Esophagus squamous epithelium (tissue), 5 donors: ENCODE measurements around the gene CST9L. TPM values are rescaled to one million over a fixed set of nuclear protein-coding genes. Genes with fewer than 3 reads are reported as not detected.
"Not testable (repeated sequence)": the region's sequence is repeated elsewhere in the genome, so short reads cannot be mapped to it uniquely, and the experiment has no call there.

Experiments
- DNase-seq: peaks from one replicate; lab custom pipeline; 2025; lab: John Stamatoyannopoulos, UW
- H3K27ac ChIP-seq, 4 donors: fragments of 200-600 bp; sonication (generic); one replicate each; pipeline ENCODE4 v1.5.1; 2016 to 2019; ENCODE audit warnings: mild to moderate bottlenecking in 1 of 4
- H3K27me3 ChIP-seq, 4 donors: fragments of 200-600 bp; sonication (generic); 1 replicate in 3 of 4; 2 replicates in 1 of 4; pipeline versions ENCODE4 v1.5.1 to v1.6.0; 2017 to 2021; ENCODE audit warnings: antibody characterized with exemption in 1 of 4
- H3K36me3 ChIP-seq, 3 donors: fragments of 200-600 bp; sonication (generic); one replicate each; pipeline ENCODE4 v1.5.1; 2016 to 2019
- H3K4me1 ChIP-seq, 3 donors: fragments of 200-600 bp; sonication (generic); one replicate each; pipeline ENCODE4 v1.5.1; 2017 to 2019
- H3K4me3 ChIP-seq, 4 donors: fragments of 200-600 bp; sonication (generic); 1 replicate in 3 of 4; 2 replicates in 1 of 4; pipeline ENCODE4 v1.5.1; 2016 to 2019; ENCODE audit warnings: mild to moderate bottlenecking in 2 of 4, moderate library complexity in 1 of 4
- H3K9me3 ChIP-seq, 3 donors: fragments of 200-600 bp; sonication (generic); one replicate each; pipeline ENCODE4 v1.5.1; 2016 to 2019
- CTCF ChIP-seq, 6 experiments: fragments of 450-650 bp in 4 of 6; fragments of 200-600 bp in 2 of 6; sonication (generic) in 2 of 6; IDR thresholded peaks; one replicate each; pipeline ENCODE4 v1.5.1; 2016 to 2019; ENCODE audit warnings: antibody characterized with exemption in 6 of 6, mild to moderate bottlenecking in 4 of 6, moderate library complexity in 4 of 6
- POLR2A ChIP-seq, 4 donors: fragments of 450-650 bp; IDR thresholded peaks; one replicate each; pipeline ENCODE4 v1.6.1; 2017; ENCODE audit warnings: antibody characterized with exemption in 4 of 4, mild to moderate bottlenecking in 4 of 4, moderate library complexity in 3 of 4
- WGBS, 2 donors: methylation state at CpG; one replicate each; pipeline ENCODE4 v1.1.5; 2018; 5-methylcytosine and 5-hydroxymethylcytosine counted together
- intact Hi-C: fragments of 100-400 bp; cut with DNase I; formaldehyde crosslinking; loops from one replicate; pipeline ENCODE4 v1.15.0; 2022
- total RNA-seq, 4 donors: library from RNA; depleted of rRNA; stranded (reverse); fragments of >200 nt; gene quantifications; one replicate each; pipeline ENCODE4 v1.1.0, GENCODE V29; 2016
- donor health status: DM: yes; HTN: yes; CAD: no.

Gene CST9L
- total RNA-seq, 4 donors from 2014 or later: not detected

GRCh38 chr20:23583526-23583925 lies 15.2 kb upstream of the CST9L start:
- H3K4me1 ChIP-seq: peaks cover under 1 to 63% (median 3%) of the 10 kb centered on the region in 3 donors
- no peaks in the 10 kb centered on the region for H3K9me3 ChIP-seq
- DNase-seq: no peak
- peak overlapping the region in 1 of 4 donors; percentile 21 for H3K27ac ChIP-seq
- TF ChIP-seq POLR2A (IDR thresholded peaks at IDR 0.05) (no peak), CTCF (IDR thresholded peaks at IDR 0.05) (no peak)
- no peak overlapping the region for H3K4me3 ChIP-seq
- intact Hi-C loops: no loop called here
- H3K36me3 ChIP-seq: no peaks in the 10 kb centered on the region
- H3K27me3 ChIP-seq: no peaks in the 10 kb centered on the region

- Histone ChIP-seq H3K27me3 (no peaks in the 10 kb centered on the region), H3K36me3 (no peaks in the 10 kb centered on the region), H3K9me3 (no peaks in the 10 kb centered on the region), H3K27ac (peak overlapping the region in 3 of 4 donors; percentile 25 to 68 (median 63)), H3K4me3 (no peak overlapping the region), H3K4me1 (peaks cover 0 to 54% (median 3%) of the 10 kb centered on the region in 3 donors)
- DNase-seq: no peak
- TF ChIP-seq CTCF (IDR thresholded peaks at IDR 0.05) (no peak), POLR2A (IDR thresholded peaks at IDR 0.05) (no peak)
- intact Hi-C loops: no loop called here
- WGBS, 2 donors: 67 to 86% methylated on average over 1 of the region's 1 CpG
Observed at GRCh38 chr20:23582293-23582692, 14.0 kb upstream of the CST9L start.

GRCh38 chr20:23581833-23582232 lies 13.5 kb upstream of the CST9L start:
- WGBS, 2 donors: 100% methylated on average over 1 of the region's 9 CpGs; no CpG with 5 or more reads in 1 of the 2 donors
- DNase-seq, intact Hi-C loops, H3K27me3 ChIP-seq, H3K4me3 ChIP-seq, H3K9me3 ChIP-seq, H3K36me3 ChIP-seq: not testable (repeated sequence)
- peak overlapping the region in 3 of 4 donors; percentile 25 to 68 (median 63) for H3K27ac ChIP-seq
- peaks cover 0 to 49% (median 2%) of the 10 kb centered on the region in 3 donors for H3K4me1 ChIP-seq

- TF ChIP-seq POLR2A (IDR thresholded peaks at IDR 0.05): no peak
- TF ChIP-seq CTCF (IDR thresholded peaks at IDR 0.05): no peak
- DNase-seq: no peak
- H3K4me1 ChIP-seq: no peaks in the 10 kb centered on the region
- no peaks in the 10 kb centered on the region for H3K27me3 ChIP-seq
- H3K36me3 ChIP-seq: no peaks in the 10 kb centered on the region
- no peak overlapping the region for H3K4me3 ChIP-seq
- H3K9me3 ChIP-seq: no peaks in the 10 kb centered on the region
- H3K27ac ChIP-seq: no peak overlapping the region
- intact Hi-C loops: no loop called here
Observed at GRCh38 chr20:23574977-23575376, 6.7 kb upstream of the CST9L start.

- WGBS, 2 donors: 52 to 78% methylated on average over 2 of the region's 2 CpGs
- no peaks in the 10 kb centered on the region for H3K4me1 ChIP-seq
- intact Hi-C loops: no loop called here
- H3K27me3 ChIP-seq: peaks cover 0 to 6% (median 0%) of the 10 kb centered on the region in 4 donors
- no peak for TF ChIP-seq POLR2A (IDR thresholded peaks at IDR 0.05)
- TF ChIP-seq CTCF (IDR thresholded peaks at IDR 0.05): no peak
- no peak overlapping the region for H3K27ac ChIP-seq
- no peaks in the 10 kb centered on the region for H3K9me3 ChIP-seq
- H3K36me3 ChIP-seq: no peaks in the 10 kb centered on the region
- H3K4me3 ChIP-seq: no peak overlapping the region
- no peak for DNase-seq
Observed at GRCh38 chr20:23570178-23570760, 2.0 kb upstream of the CST9L start.

- TF ChIP-seq CTCF (IDR thresholded peaks at IDR 0.05) (no peak), POLR2A (IDR thresholded peaks at IDR 0.05) (no peak)
- Histone ChIP-seq H3K4me3 (no peak overlapping the region), H3K27me3 (peaks cover 0 to 8% (median 0%) of the 10 kb centered on the region in 4 donors), H3K36me3 (no peaks in the 10 kb centered on the region), H3K9me3 (no peaks in the 10 kb centered on the region), H3K4me1 (no peaks in the 10 kb centered on the region), H3K27ac (no peak overlapping the region)
- intact Hi-C loops: no loop called here
- WGBS, 2 donors: 82 to 86% methylated on average over 1 of the region's 1 CpG
- DNase-seq: no peak
Observed at GRCh38 chr20:23569570-23569969, 1.3 kb upstream of the CST9L start.
